ENCODE results near the gene SEC61A2. TPM values are rescaled to one million over a fixed set of nuclear protein-coding genes. Genes with fewer than 3 reads are reported as not detected.
A peak's percentile ranks its signal among the peaks of the same experiment; 100 is the strongest.

Gene SEC61A2
- total RNA-seq, 1 donor from 2014 or later, result 14.3 TPM

GRCh38 chr10:12196531-12197211, 67.2 kb downstream of the SEC61A2 start:
- Histone ChIP-seq H2AFZ (ENCODE audit: low read depth, low read length) (peak overlapping the region; percentile 93), H3K9ac (ENCODE audit: low read length) (peak overlapping the region; percentile 93), H3K9me3 (ENCODE audit: insufficient read depth, low read depth, low read length) (no peaks in the 10 kb centered on the region), H3K27me3 (ENCODE audit: insufficient read depth, low read length) (no peaks in the 10 kb centered on the region), H3K4me2 (ENCODE audit: low read length) (peak overlapping the region; percentile 91), H3K4me3 (ENCODE audit: insufficient read depth, low read depth, low read length) (peak overlapping the region; percentile 95), H3K79me2 (ENCODE audit: insufficient read depth, low read length) (peaks cover 94% of the 10 kb centered on the region), H3K27ac (ENCODE audit: low read depth, low read length) (peak overlapping the region; percentile 91), H3K4me1 (ENCODE audit: insufficient read depth, low read length) (peaks cover 8% of the 10 kb centered on the region), H4K20me1 (ENCODE audit: insufficient read depth, low read length) (peaks cover 33% of the 10 kb centered on the region), H3K36me3 (ENCODE audit: insufficient read depth, low read length) (peaks cover 10% of the 10 kb centered on the region)
- Mint-ChIP-seq H3K9me3 (ENCODE audit: unreplicated experiment) (no peaks in the 10 kb centered on the region), H3K27ac (ENCODE audit: unreplicated experiment) (peak overlapping the region; percentile 98), H3K36me3 (ENCODE audit: low read depth, unreplicated experiment) (peaks cover 3% of the 10 kb centered on the region), H3K4me1 (ENCODE audit: low read depth, unreplicated experiment) (peaks cover 18% of the 10 kb centered on the region), H3K27me3 (ENCODE audit: low read depth, unreplicated experiment) (no peaks in the 10 kb centered on the region), H3K4me3 (ENCODE audit: unreplicated experiment) (peak overlapping the region; percentile 95)
- no peak for DNase-seq (ENCODE audit: low read depth)
- TF ChIP-seq CTCF (IDR thresholded peaks at IDR 0.05; ENCODE audit: insufficient read depth, low read depth, low read length) (no peak), EZH2 (IDR thresholded peaks at IDR 0.05; ENCODE audit: insufficient read depth, low read length) (no peak)
- no peak for FAIRE-seq

- peaks cover 35% of the 10 kb centered on the region for H4K20me1 ChIP-seq (ENCODE audit: insufficient read depth, low read length)
- no peak overlapping the region for H3K4me3 ChIP-seq (ENCODE audit: insufficient read depth, low read depth, low read length)
- no peaks in the 10 kb centered on the region for H3K9me3 ChIP-seq (ENCODE audit: insufficient read depth, low read depth, low read length)
- H3K4me2 ChIP-seq (ENCODE audit: low read length), result peak overlapping the region; percentile 0
- H2AFZ ChIP-seq (ENCODE audit: low read depth, low read length), result no peak overlapping the region
- H3K4me1 ChIP-seq (ENCODE audit: insufficient read depth, low read length), result peaks cover 8% of the 10 kb centered on the region
- no peak for TF ChIP-seq EZH2 (IDR thresholded peaks at IDR 0.05; ENCODE audit: insufficient read depth, low read length)
- TF ChIP-seq CTCF (IDR thresholded peaks at IDR 0.05; ENCODE audit: insufficient read depth, low read depth, low read length), result no peak
- H3K27me3 ChIP-seq (ENCODE audit: insufficient read depth, low read length), result no peaks in the 10 kb centered on the region
- Mint-ChIP-seq H3K27ac (ENCODE audit: unreplicated experiment) (no peak overlapping the region), H3K4me3 (ENCODE audit: unreplicated experiment) (peak overlapping the region; percentile 55), H3K4me1 (ENCODE audit: low read depth, unreplicated experiment) (peaks cover 17% of the 10 kb centered on the region), H3K27me3 (ENCODE audit: low read depth, unreplicated experiment) (no peaks in the 10 kb centered on the region), H3K9me3 (ENCODE audit: unreplicated experiment) (no peaks in the 10 kb centered on the region), H3K36me3 (ENCODE audit: low read depth, unreplicated experiment) (peaks cover 12% of the 10 kb centered on the region)
- FAIRE-seq (no peak), DNase-seq (ENCODE audit: low read depth) (no peak)
- H3K27ac ChIP-seq (ENCODE audit: low read depth, low read length), result no peak overlapping the region
- no peak overlapping the region for H3K9ac ChIP-seq (ENCODE audit: low read length)
- peaks cover 94% of the 10 kb centered on the region for H3K79me2 ChIP-seq (ENCODE audit: insufficient read depth, low read length)
- peaks cover 17% of the 10 kb centered on the region for H3K36me3 ChIP-seq (ENCODE audit: insufficient read depth, low read length)
Measured at GRCh38 chr10:12198156-12198555, 68.7 kb downstream of the SEC61A2 start.

DNA sequence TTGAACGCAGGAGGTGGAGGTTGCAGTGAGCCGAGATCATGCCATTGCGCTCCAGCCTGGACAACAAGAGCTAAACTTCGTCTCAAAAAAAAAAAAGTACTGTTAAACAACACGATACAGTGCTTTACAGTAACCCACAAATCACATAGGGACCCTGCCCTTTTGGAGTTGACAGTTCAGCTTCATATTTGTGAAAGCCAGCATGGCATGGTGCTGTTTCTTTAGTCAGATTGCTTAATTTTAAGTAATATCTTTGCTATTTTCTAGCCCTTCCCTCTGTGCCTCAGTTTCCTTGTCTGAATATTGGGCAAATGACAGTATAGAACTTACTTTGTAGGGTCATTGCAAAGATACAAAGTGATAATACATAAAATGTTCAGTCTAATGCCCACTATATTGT, 71.4 kb downstream of the SEC61A2 start:
- H3K4me1 Mint-ChIP-seq (ENCODE audit: low read depth, unreplicated experiment), result peaks cover 13% of the 10 kb centered on the region

More for the DNA sequence above, 71.4 kb downstream of the SEC61A2 start:
- peaks cover 25% of the 10 kb centered on the region for H3K36me3 ChIP-seq (ENCODE audit: insufficient read depth, low read length)
- H3K79me2 ChIP-seq (ENCODE audit: insufficient read depth, low read length), result peaks cover 94% of the 10 kb centered on the region
- H3K27me3 ChIP-seq (ENCODE audit: insufficient read depth, low read length), result no peaks in the 10 kb centered on the region
- H3K4me1 ChIP-seq (ENCODE audit: insufficient read depth, low read length), result no peaks in the 10 kb centered on the region
- DNase-seq (ENCODE audit: low read depth), result no peak
- H3K9ac ChIP-seq (ENCODE audit: low read length), result no peak overlapping the region
- H3K27ac ChIP-seq (ENCODE audit: low read depth, low read length), result no peak overlapping the region
- no peak overlapping the region for H3K4me3 Mint-ChIP-seq (ENCODE audit: unreplicated experiment)
- H3K27me3 Mint-ChIP-seq (ENCODE audit: low read depth, unreplicated experiment), result no peaks in the 10 kb centered on the region
- H3K27ac Mint-ChIP-seq (ENCODE audit: unreplicated experiment), result no peak overlapping the region
- TF ChIP-seq CTCF (IDR thresholded peaks at IDR 0.05; ENCODE audit: insufficient read depth, low read depth, low read length) (no peak), EZH2 (IDR thresholded peaks at IDR 0.05; ENCODE audit: insufficient read depth, low read length) (no peak)
- no peak overlapping the region for H3K4me2 ChIP-seq (ENCODE audit: low read length)
- H3K9me3 ChIP-seq (ENCODE audit: insufficient read depth, low read depth, low read length), result no peaks in the 10 kb centered on the region
- no peak for FAIRE-seq
- peaks cover 56% of the 10 kb centered on the region for H4K20me1 ChIP-seq (ENCODE audit: insufficient read depth, low read length)
- no peak overlapping the region for H3K4me3 ChIP-seq (ENCODE audit: insufficient read depth, low read depth, low read length)
- peaks cover 16% of the 10 kb centered on the region for H3K36me3 Mint-ChIP-seq (ENCODE audit: low read depth, unreplicated experiment)
- no peaks in the 10 kb centered on the region for H3K9me3 Mint-ChIP-seq (ENCODE audit: unreplicated experiment)
- H2AFZ ChIP-seq (ENCODE audit: low read depth, low read length), result no peak overlapping the region
